ENCODE measurements around the gene CPA1.
"Not testable (repeated sequence)": the region's sequence is repeated elsewhere in the genome, so short reads cannot be mapped to it uniquely, and the experiment has no call there.

The CPA1 gene

GRCh38 chr7:130374507-130374906 is 5.8 kb upstream of the CPA1 start:
- DNase-seq: no peak

- not testable (repeated sequence) for DNase-seq
Observed at GRCh38 chr7:130376461-130376860, 3.8 kb upstream of the CPA1 start.

- no peak for DNase-seq
Observed at GRCh38 chr7:130377178-130377577, 3.1 kb upstream of the CPA1 start.

DNA sequence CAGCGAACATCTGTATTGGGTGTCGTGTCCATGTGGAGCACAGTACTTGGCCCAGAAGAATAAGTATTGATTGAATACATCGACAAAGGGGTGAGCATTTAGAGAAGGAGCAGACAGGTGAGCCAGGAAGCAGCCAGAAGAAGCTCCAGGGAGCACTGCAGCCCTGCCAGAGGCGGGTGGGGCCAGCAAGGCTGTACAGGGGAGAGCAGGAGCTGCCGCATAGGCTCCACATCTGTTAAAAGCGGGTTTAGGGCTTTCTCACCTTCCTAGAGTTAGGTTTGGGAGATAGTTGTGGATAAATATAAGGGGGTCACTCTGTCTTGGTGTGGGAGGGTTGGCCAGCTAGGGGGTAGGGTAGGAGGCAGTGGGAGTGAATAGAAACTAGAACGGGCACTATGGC is 1.3 kb upstream of the CPA1 start:
- DNase-seq: no peak

DNA sequence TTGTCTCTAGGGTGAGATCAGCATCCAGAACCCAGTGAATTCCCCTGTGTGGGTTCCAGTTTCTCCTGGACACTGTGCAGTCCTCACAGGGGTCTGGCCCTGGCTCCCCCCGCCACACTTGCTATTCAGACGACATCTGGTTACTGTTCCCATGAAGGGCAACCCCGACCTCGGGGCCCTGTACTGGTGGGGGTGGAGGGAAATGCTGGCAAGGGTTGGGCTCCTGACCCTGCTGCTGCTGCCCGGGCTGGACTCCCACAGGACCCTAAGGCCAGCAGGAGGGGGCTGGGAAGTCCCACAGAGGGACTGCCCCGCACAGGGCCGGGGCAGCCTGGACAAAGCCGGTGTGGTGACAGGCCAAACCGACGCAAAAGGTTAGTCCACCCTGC is 768 bp upstream of the CPA1 start:
- no peak for DNase-seq

DNA sequence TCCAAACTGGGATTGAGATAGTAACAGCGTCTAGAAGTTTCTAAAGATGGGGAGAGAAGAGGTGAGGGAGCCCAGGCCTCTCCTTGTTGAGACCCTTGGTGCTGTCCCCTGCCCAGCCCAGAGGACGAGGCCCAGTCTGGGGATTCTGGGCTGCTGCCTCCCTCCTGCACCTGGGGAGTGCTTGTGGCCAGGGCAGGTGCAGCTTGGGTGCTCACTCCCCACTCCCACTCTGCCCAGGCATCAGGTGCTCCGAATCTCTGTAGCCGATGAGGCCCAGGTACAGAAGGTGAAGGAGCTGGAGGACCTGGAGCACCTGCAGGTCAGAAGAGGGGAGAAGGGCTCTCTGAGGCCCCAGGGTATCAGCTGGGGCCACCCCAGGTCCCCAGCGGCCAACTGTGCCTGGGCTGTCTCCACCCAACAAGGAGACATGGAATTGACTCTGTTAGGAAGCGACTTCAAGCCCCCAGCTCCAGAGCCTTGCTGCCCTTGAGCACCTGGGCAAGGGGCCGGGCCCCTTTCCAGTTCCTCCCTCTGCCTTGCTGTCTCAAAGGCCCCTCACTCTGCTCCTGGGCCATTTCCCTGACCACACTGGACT is 664 bp downstream of the CPA1 start:
- DNase-seq: no peak

DNA sequence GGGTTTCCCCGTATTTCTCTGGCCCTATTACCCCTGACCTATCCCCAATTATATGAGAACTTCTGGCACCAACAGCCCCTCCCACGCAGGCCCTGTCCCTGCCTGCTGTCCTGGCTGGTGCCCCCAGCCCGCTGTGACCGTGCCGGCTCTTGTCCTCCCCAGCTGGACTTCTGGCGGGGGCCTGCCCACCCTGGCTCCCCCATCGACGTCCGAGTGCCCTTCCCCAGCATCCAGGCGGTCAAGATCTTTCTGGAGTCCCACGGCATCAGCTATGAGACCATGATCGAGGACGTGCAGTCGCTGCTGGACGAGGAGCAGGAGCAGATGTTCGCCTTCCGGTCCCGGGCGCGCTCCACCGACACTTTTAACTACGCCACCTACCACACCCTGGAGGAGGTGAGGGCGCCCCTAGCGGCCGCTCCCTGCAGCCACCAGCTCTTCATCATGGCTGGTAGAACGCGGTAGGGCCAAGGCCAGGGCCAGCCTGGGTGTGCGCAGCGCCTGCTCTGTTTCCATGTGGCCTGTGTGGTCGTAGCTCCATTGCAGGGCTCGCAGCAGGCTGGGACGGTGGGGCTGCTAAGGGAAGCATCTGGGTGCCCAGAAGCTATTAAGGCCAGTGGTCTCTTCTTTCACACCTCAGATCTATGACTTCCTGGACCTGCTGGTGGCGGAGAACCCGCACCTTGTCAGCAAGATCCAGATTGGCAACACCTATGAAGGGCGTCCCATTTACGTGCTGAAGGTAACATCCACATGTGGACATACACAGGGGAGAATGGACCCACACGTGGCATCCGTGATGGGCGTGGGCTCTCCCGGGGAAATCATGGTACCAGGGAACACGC is 1.4 kb downstream of the CPA1 start:
- DNase-seq: no peak

DNA sequence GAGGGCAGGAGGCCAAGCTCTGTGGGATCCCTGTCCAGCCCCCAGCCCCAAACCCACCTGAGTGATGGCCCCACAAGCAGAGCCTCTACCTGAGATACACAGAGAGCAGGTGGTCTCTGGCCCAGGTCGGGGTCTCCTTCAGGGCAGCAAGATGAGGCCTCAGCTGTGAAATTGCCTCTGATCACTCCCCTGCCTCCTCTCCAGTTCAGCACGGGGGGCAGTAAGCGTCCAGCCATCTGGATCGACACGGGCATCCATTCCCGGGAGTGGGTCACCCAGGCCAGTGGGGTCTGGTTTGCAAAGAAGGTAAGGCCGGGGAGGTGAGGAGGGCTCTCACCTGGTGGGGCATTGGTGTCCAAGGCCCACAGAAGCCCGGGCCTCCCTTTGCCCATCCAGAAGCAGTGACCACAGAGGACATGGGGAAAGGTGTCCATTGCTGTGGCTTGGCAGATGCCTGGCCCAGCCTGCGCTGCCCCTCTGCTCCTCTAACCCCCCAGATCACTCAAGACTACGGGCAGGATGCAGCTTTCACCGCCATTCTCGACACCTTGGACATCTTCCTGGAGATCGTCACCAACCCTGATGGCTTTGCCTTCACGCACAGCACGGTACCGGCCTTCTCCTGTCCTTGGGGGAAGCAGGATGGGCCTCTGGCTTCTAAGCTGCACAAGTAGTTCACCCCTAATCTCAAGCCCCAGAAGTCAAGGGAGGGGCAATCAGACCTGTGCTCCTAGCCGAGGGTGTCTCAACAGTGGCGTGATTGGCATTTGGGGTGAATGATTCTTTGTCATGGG is 3.1 kb downstream of the CPA1 start:
- no peak for DNase-seq

DNA sequence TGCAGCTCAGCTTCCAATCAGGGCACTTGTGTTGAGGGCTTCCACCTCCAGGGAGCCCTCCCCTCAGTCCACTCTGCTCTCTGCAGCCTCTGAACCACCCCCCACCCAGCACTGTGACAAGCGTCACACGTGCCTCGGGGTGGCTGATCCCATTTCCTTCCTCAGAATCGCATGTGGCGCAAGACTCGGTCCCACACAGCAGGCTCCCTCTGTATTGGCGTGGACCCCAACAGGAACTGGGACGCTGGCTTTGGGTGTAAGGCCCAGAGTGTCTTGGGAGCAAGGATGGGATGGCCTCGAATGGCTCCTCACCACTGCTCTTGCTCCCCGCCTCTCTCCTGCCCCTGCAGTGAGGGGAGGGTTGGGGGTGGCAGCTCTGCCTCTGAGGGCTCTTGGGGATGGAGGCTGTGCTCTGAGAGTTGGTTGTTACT is 4.1 kb downstream of the CPA1 start:
- no peak for DNase-seq

- no peak for DNase-seq
Observed at GRCh38 chr7:130384841-130385599, 4.7 kb downstream of the CPA1 start.

GRCh38 chr7:130385600-130386066 is 5.3 kb downstream of the CPA1 start:
- no peak for DNase-seq

DNA sequence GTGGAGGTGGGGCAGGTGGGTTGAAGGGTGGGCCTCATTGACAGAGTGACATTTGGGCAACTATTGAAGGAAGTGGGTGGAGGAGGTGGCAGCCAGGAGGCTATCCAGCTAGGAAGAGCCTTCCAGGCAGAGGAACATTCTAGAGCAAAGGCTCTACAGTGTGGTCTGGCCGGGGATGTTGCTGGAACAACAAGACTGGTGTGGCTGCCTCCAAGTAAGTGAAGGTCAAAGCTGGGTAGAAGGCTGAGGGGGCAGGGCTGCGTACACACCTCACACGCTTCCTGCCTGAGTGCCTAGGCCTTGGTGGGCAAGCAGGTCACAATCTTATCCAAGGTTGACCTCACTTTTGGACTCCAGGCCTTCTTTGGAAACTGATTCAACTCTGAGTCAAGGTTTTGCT is 6.6 kb downstream of the CPA1 start:
- no peak for DNase-seq

- DNase-seq: no peak
Observed at GRCh38 chr7:130387306-130387627, 7.0 kb downstream of the CPA1 start.

DNA sequence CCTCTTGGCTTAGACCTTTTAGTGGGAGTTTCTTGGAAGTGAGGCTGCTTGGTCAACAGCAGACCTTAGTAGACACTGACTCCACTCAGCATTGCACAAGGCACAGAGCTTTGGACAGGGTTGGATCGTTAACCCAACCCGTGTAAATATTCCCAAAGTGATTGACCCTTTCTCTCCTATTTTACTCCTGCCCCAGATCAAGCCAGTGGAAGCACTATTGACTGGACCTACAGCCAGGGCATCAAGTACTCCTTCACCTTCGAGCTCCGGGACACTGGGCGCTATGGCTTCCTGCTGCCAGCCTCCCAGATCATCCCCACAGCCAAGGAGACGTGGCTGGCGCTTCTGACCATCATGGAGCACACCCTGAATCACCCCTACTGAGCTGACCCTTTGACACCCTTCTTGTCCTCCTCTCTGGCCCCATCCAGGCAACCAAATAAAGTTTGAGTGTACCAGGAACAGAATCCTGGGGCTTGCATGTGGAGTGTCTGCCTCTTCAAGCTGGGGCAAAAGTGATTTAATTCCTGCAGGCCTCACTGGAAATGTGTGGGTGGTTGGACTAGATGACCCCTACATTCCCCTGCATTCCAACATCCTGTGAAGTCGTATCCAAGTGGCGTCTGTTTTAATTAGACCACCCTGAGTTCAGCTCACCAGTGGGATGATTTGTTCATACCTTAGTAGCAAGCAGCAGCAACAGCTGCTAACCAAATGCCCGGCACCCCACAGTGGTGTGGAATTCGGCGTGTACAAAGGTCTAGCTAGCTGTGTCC is 7.5 kb downstream of the CPA1 start:
- DNase-seq: no peak

DNA sequence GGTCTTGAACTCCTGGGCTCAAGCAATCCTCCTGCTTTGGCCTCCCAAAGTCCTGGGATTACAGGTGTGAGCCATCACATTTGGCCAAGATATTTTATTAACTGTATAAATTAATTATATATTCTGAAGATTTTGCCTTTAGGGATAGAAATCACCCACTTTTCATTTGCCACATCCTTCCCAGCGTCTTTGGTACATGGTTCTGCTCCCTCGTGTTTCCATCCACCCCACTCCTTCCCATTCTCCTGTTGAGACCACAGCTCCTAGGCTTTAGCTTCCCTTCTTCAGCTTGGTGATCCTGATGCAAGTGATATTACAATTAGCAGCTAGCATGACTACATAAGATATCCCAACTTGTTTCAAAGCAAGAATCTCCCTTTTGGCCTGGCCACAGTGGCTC is 8.4 kb downstream of the CPA1 start:
- no peak for DNase-seq

- no peak for DNase-seq
Observed at GRCh38 chr7:130390486-130390885, 10.2 kb downstream of the CPA1 start.

DNA sequence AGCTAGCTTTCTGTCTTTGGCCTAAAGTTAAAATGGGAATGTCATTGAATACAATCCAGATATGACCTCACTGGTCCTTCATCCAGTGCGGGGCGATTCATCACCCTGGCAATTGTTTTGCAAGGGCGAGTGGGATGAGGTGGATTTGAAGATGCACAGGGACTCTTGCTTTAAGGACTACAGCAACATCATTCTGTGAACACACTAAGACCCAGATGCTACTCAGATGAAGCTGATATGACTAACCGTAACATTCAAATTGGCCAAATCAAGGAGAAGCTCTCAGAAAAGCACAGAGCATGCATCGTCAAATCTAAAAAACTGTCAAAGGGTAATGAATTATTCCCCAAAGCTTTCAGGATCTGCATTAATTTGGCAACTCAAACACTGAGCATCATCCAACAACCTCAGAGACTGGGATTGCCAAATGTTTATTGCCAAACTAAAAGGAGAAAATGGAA is 12.8 kb downstream of the CPA1 start:
- DNase-seq: no peak

GRCh38 chr7:130393841-130394411 is 13.6 kb downstream of the CPA1 start:
- no peak for DNase-seq

DNA sequence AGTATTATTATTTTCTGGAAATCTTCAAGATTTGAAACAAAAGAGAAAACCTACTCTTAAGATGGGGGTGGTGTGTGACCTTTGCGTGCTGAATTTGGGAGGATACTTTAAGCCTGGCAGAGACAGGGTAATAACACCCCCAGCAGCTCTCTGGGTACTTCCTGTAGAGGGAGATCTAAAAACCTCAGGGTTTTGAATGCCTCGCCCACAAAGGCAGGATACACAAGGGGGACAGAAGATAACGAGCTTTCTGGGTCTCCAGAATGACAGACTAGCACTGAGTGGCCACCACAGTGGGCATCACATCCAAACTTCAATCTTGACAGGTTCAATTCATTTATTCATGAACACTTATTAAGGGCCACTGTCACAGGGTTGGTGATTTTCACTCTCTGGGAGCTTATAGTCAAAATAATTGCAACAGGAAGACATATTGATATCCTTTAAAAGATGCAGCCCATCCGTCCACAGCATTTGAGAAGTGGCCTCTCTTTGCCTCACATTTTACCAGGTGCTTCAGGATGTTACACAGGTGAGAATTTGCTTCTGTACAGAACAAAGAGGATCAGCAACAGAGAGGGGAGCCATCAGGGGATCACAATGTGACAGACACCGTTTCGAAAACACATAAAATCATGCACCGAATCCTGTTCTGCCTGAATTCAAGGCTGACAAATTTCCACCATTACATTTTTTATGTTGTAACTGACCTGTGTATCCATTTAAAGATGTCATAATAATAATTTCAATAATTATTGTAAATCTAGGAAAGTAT is 14.3 kb downstream of the CPA1 start:
- peak; percentile 64 for DNase-seq

DNA sequence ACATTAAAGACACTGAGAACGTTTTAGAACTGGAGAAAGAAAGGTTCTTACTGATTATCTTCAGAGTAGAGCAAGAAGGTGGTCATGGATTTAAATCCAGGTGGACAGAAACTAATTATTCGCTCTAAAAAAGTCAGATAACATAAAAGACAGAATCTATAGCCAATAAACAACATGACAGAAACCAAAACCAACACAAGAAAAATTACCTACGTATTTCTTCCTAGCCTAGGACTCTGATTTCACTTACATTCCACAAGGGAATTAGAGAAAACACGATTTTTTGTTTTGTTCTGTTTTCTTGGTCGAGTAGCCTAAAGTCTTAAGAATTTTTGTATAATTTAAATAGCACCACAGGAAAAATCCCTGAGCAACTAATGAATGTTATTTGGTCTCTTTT is 15.1 kb downstream of the CPA1 start:
- no peak for DNase-seq

DNA sequence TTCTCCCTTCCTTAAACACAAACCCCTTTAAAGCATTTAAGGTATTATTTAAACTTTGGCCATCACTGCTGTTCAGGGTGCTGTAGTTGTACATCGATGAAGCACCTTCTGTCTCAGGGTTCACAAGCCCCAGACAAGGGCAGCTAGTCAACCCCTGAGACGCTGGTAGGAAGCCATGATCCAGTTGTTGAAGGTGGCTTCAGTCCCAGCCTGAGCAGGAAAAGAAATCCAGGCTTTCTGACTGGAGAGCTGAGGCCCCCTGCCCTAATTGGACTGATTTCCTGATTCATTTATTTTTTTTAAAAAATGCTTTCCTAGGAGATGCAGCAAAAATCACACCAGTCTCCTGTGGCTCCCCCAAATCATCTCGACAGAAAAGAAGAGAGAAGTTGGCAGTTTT is 15.8 kb downstream of the CPA1 start:
- no peak for DNase-seq
